Measurements from ENCODE around the gene PRKCB. TPM values are rescaled to one million over a fixed set of nuclear protein-coding genes. Genes with fewer than 3 reads are reported as not detected.

PRKCB gene
- total and polyA plus RNA-seq, 2 of the 8 experiments (the other 6 are each of a cell fraction or from before 2014, with no cell fraction given), result 7.1 to 12.1 TPM

GRCh38 chr16:24253192-24253591 lies 417.4 kb downstream of the PRKCB start:
- H2BK20ac ChIP-seq (ENCODE audit: low read length), result no peak overlapping the region
- H2BK5ac ChIP-seq (ENCODE audit: low read depth, low read length), result no peak overlapping the region
- 18% methylated on average over 7 of the region's 7 CpGs; no CpG with 5 or more reads in 1 of the 2 experiments for WGBS, 2 experiments (ENCODE audit: extremely low coverage in 1 of 2, insufficient coverage in 1 of 2, insufficient read length in 1 of 2, insufficient replicate concordance in 2 of 2, low coverage in 1 of 2, low lambda C conversion rate in 2 of 2, missing lambda C conversion rate in 1 of 2)
- H3K27me3 ChIP-seq (replicated peaks in 1 of 4; ENCODE audit: control insufficient read depth in 3 of 4, extremely low read depth in 1 of 4, insufficient read depth in 3 of 4, low read length in 3 of 4), result peaks cover 5 to 25% (median 15%) of the 10 kb centered on the region in 4 experiments
- no peak overlapping the region for H4K91ac ChIP-seq (replicated peaks; ENCODE audit: insufficient read length, low read length)
- no peak overlapping the region for H2BK15ac ChIP-seq (ENCODE audit: low read length)
- H3K18ac ChIP-seq (ENCODE audit: extremely low read depth, low read length), result no peak overlapping the region
- peaks cover 6% of the 10 kb centered on the region; the same call in 1 of the 2 replicates for H3K23me2 ChIP-seq (ENCODE audit: low read depth, low read length)
- peaks cover 0 to 4% (median under 1%) of the 10 kb centered on the region in 4 experiments; a peak in 3 of 7 replicates for H3K4me1 ChIP-seq (replicated peaks in 1 of 4; ENCODE audit: control insufficient read depth in 3 of 4, insufficient read depth in 4 of 4, low read length in 3 of 4)
- H3K9me3 ChIP-seq (ENCODE audit: insufficient read depth in 2 of 2, low read depth in 1 of 2, low read length in 1 of 2), result no peaks in the 10 kb centered on the region
- no peak overlapping the region for H2BK120ac ChIP-seq (replicated peaks; ENCODE audit: low read depth, low read length)
- no peak overlapping the region for H4K8ac ChIP-seq (ENCODE audit: extremely low read depth, insufficient read depth, low read length)
- no peak overlapping the region for H3K4ac ChIP-seq (replicated peaks; ENCODE audit: insufficient read length, low read depth, low read length)
- no peak overlapping the region for H3K4me3 ChIP-seq (ENCODE audit: extremely low read depth in 1 of 4, insufficient read depth in 2 of 4, low read depth in 3 of 4, low read length in 4 of 4)
- no peak overlapping the region for H3K27ac ChIP-seq (ENCODE audit: low read depth, low read length)
- H2BK12ac ChIP-seq (ENCODE audit: low read depth, low read length), result no peak overlapping the region
- CTCF ChIA-PET (ENCODE audit: partially characterized antibody), result interaction anchor here (0.5 to 10.0 kb wide), 80 partner anchors 9 to 1074 kb away, joined by 3 to 124 read pairs (median 4); no protein-coding TSS in a partner anchor
- no peak overlapping the region for H3K23ac ChIP-seq (ENCODE audit: insufficient read length)
- H2AK5ac ChIP-seq (ENCODE audit: low read depth, low read length), result no peak overlapping the region; the same call in 1 of the 2 replicates
- H3K79me1 ChIP-seq (ENCODE audit: low read depth, low read length), result no peaks in the 10 kb centered on the region
- H3K14ac ChIP-seq (ENCODE audit: insufficient read length), result no peak overlapping the region
- no peaks in the 10 kb centered on the region for H4K20me1 ChIP-seq (replicated peaks in 1 of 2; ENCODE audit: control insufficient read depth in 1 of 2, insufficient read depth in 2 of 2, low read length in 2 of 2)
- POLR2A ChIA-PET (ENCODE audit: partially characterized antibody), result interaction anchor here (0.9 to 1.1 kb wide), 3 partner anchors 94 to 208 kb away, joined by 3 read pairs; no protein-coding TSS in a partner anchor
- H3K4me2 ChIP-seq (ENCODE audit: insufficient read depth in 1 of 2, low read depth in 2 of 2, low read length in 2 of 2), result no peak overlapping the region
- H3K56ac ChIP-seq (replicated peaks; ENCODE audit: insufficient read length, low read depth, low read length), result no peak overlapping the region
- no peak overlapping the region for H4K5ac ChIP-seq (ENCODE audit: insufficient read length, low read depth, low read length)
- H3K79me2 ChIP-seq (ENCODE audit: control insufficient read depth in 1 of 2, insufficient read depth in 2 of 2, low read length in 2 of 2), result no peaks in the 10 kb centered on the region
- no peak overlapping the region for H2AFZ ChIP-seq (ENCODE audit: low read length)
- DNase-seq (ENCODE audit: low read depth in 1 of 2, low spot score in 2 of 2), result peak; percentile 33 to 54
- no peak overlapping the region for H3K9ac ChIP-seq (replicated peaks in 1 of 4; ENCODE audit: extremely low read depth in 1 of 4, low read depth in 3 of 4, low read length in 3 of 4)
- no peaks in the 10 kb centered on the region for H3K36me3 ChIP-seq (ENCODE audit: control insufficient read depth in 2 of 4, insufficient read depth in 4 of 4, low read length in 3 of 4)
- FAIRE-seq, result peak; percentile 88
- peak; percentile 22; the same call in 1 of the 2 replicates for TF ChIP-seq CREB1 (IDR thresholded peaks at IDR 0.05)
- TF ChIP-seq TEAD4 (IDR thresholded peaks at IDR 0.05; ENCODE audit: low read depth, low read length), result no peak
- TF ChIP-seq EP300 (IDR thresholded peaks at IDR 0.05; ENCODE audit: borderline replicate concordance in 1 of 2, low read depth in 2 of 2, low read length in 2 of 2), result no peak
- TF ChIP-seq POU5F1 (IDR thresholded peaks at IDR 0.05; ENCODE audit: low read depth, low read length), result no peak
- peak; percentile 79 for TF ChIP-seq JUND (IDR thresholded peaks at IDR 0.05; ENCODE audit: low read length)
- TF ChIP-seq SP1 (IDR thresholded peaks at IDR 0.05; ENCODE audit: low read depth, low read length), result no peak
- TF ChIP-seq CTCF (IDR thresholded peaks at IDR 0.05; ENCODE audit: control extremely low read depth in 1 of 3, insufficient read depth in 1 of 3, low read depth in 1 of 3, low read length in 3 of 3), result peak; percentile 0 to 79 (median 79)
- TF ChIP-seq BRCA1 (IDR thresholded peaks at IDR 0.05; ENCODE audit: low read depth, low read length), result no peak
- no peak for TF ChIP-seq USF2 (IDR thresholded peaks at IDR 0.05; ENCODE audit: low read length)
- TF ChIP-seq HDAC2 (IDR thresholded peaks at IDR 0.05; ENCODE audit: borderline replicate concordance in 1 of 2, low read depth in 2 of 2, low read length in 2 of 2), result no peak
